H9 (cell line): Measurements from ENCODE around the gene MEF2C. TPM values are rescaled to one million over a fixed set of nuclear protein-coding genes. Genes with fewer than 3 reads are reported as not detected.

ENCODE experiments used
- DNase-seq: peaks from one replicate; pipeline ENCODE4 v3.0.0-alpha.2; 2017
- H2AFZ ChIP-seq: one replicate; pipeline ENCODE4 v1.6.1; 2013; ENCODE audit warnings: mild to moderate bottlenecking, low read length, control low read depth, moderate library complexity
- H2AK5ac ChIP-seq: 2 replicates; pipeline ENCODE4 v1.6.1; 2013; ENCODE audit warnings: low read length, control low read depth, mixed read lengths; ENCODE audit not compliant: insufficient read length
- H2BK120ac ChIP-seq: one replicate; pipeline ENCODE4 v1.6.1; 2013; ENCODE audit warnings: low read depth, mild to moderate bottlenecking, low read length, control low read depth, inconsistent platforms; ENCODE audit not compliant: poor library complexity, severe bottlenecking
- H2BK12ac ChIP-seq: 2 replicates; pipeline ENCODE4 v1.6.1; 2013; ENCODE audit warnings: low read length, control low read depth, mixed read lengths, low read depth; ENCODE audit not compliant: insufficient read length
- H2BK15ac ChIP-seq: 2 replicates; pipeline ENCODE4 v1.6.1; 2013; ENCODE audit warnings: low read depth, low read length, control low read depth
- H2BK20ac ChIP-seq: one replicate; pipeline ENCODE4 v1.6.1; 2013; ENCODE audit warnings: low read depth, mild to moderate bottlenecking, low read length, control low read depth, inconsistent platforms; ENCODE audit not compliant: poor library complexity, severe bottlenecking
- H2BK5ac ChIP-seq: 2 replicates; pipeline ENCODE4 v1.6.1; 2013; ENCODE audit warnings: low read length, control low read depth, mixed read lengths; ENCODE audit not compliant: insufficient read length
- H3K14ac ChIP-seq: 2 replicates; pipeline ENCODE4 v1.6.1; 2013; ENCODE audit warnings: low read length, control low read depth; ENCODE audit not compliant: insufficient read depth
- H3K18ac ChIP-seq: 2 replicates; pipeline ENCODE4 v1.6.1; 2013; ENCODE audit warnings: low read depth, mild to moderate bottlenecking, mixed read lengths, low read length, control low read depth; ENCODE audit not compliant: insufficient read length
- H3K23ac ChIP-seq: 2 replicates; pipeline ENCODE4 v1.6.1; 2013; ENCODE audit warnings: low read length, control low read depth, mixed read lengths, low read depth; ENCODE audit not compliant: insufficient read length
- H3K23me2 ChIP-seq: 2 replicates; pipeline ENCODE4 v1.6.1; 2013; ENCODE audit warnings: low read depth, mild to moderate bottlenecking, mixed read lengths, low read length, control low read depth; ENCODE audit not compliant: insufficient read length, poor library complexity, severe bottlenecking
- H3K27ac ChIP-seq: 2 replicates; pipeline ENCODE4 v1.5.1; 2013; ENCODE audit warnings: low read length, control low read depth, mixed read lengths, low read depth; ENCODE audit not compliant: insufficient read length
- H3K27me3 ChIP-seq: 2 replicates; pipeline ENCODE4 v1.6.1; 2013; ENCODE audit warnings: low read length, control low read depth, inconsistent platforms; ENCODE audit not compliant: insufficient read depth
- H3K4ac ChIP-seq: 2 replicates; pipeline ENCODE4 v1.6.1; 2013; ENCODE audit warnings: low read depth, mild to moderate bottlenecking, control low read depth, inconsistent platforms, low read length, moderate library complexity
- H3K4me1 ChIP-seq: 2 replicates; pipeline ENCODE4 v1.6.1; 2013; ENCODE audit warnings: low read length, control low read depth, inconsistent platforms; ENCODE audit not compliant: insufficient read depth
- H3K4me2 ChIP-seq: 2 replicates; pipeline ENCODE4 v1.6.1; 2013; ENCODE audit warnings: low read length, control low read depth, mixed read lengths; ENCODE audit not compliant: insufficient read length, insufficient read depth
- H3K56ac ChIP-seq: 2 replicates; pipeline ENCODE4 v1.6.1; 2013; ENCODE audit warnings: low read depth, mild to moderate bottlenecking, mixed read lengths, low read length, control low read depth; ENCODE audit not compliant: insufficient read length
- H3K79me1 ChIP-seq: 2 replicates; pipeline ENCODE4 v1.6.1; 2013; ENCODE audit warnings: low read depth, mild to moderate bottlenecking, moderate library complexity, low read length, control low read depth, inconsistent platforms; ENCODE audit not compliant: insufficient read depth, poor library complexity, severe bottlenecking
- H3K79me2 ChIP-seq: 2 replicates; pipeline ENCODE4 v1.6.1; 2013; ENCODE audit warnings: low read length, control low read depth, inconsistent platforms; ENCODE audit not compliant: insufficient read depth
- H3K9ac ChIP-seq: 2 replicates; pipeline ENCODE4 v1.6.1; 2013; ENCODE audit warnings: low read length, control low read depth, mixed read lengths; ENCODE audit not compliant: insufficient read length; ENCODE audit errors: extremely low read depth
- H3K9me3 ChIP-seq: one replicate; pipeline ENCODE4 v1.6.1; 2013; ENCODE audit warnings: low read depth, low read length, inconsistent platforms; ENCODE audit not compliant: control insufficient read depth
- H3T11ph ChIP-seq: one replicate; pipeline ENCODE4 v1.6.1; 2013; ENCODE audit warnings: mild to moderate bottlenecking, low read length, control low read depth, inconsistent platforms
- H4K20me1 ChIP-seq: one replicate; pipeline ENCODE4 v1.6.1; 2013; ENCODE audit not compliant: control insufficient read depth, insufficient read length, insufficient read depth
- H4K5ac ChIP-seq: 2 replicates; pipeline ENCODE4 v1.6.1; 2013; ENCODE audit warnings: low read depth, mild to moderate bottlenecking, mixed read lengths, low read length, control low read depth; ENCODE audit not compliant: insufficient read length
- H4K8ac ChIP-seq: replicated peaks from 2 replicates; pipeline ENCODE4 v1.6.1; 2013; ENCODE audit warnings: low read length, control low read depth, mixed read lengths, low read depth; ENCODE audit not compliant: insufficient read length
- H4K91ac ChIP-seq: 2 replicates; pipeline ENCODE4 v1.6.1; 2013; ENCODE audit warnings: low read depth, mild to moderate bottlenecking, moderate library complexity, mixed read lengths, low read length, control low read depth; ENCODE audit not compliant: insufficient read length
- H3K27ac Mint-ChIP-seq, 3 experiments: 2 replicates in 2 of 3; 3 replicates in 1 of 3; pipeline ENCODE4 v1.8.0; 2020 to 2021; ENCODE audit warnings: mixed read lengths in 3 of 3, mild to moderate bottlenecking in 1 of 3, moderate library complexity in 1 of 3
- H3K27me3 Mint-ChIP-seq: 2 replicates; pipeline ENCODE4 v1.8.0; 2021; ENCODE audit warnings: low read depth, mild to moderate bottlenecking, moderate library complexity, mixed read lengths
- H3K36me3 Mint-ChIP-seq, 3 experiments: 2 replicates in 2 of 3; 3 replicates in 1 of 3; pipeline ENCODE4 v1.8.0; 2020 to 2021; ENCODE audit warnings: low read depth in 3 of 3, mixed read lengths in 3 of 3; ENCODE audit not compliant: insufficient read depth in 1 of 3
- H3K4me1 Mint-ChIP-seq, 2 experiments: 2 replicates each; pipeline ENCODE4 v1.8.0; 2020; ENCODE audit warnings: mixed read lengths in 2 of 2
- H3K4me3 Mint-ChIP-seq, 2 experiments: 2 replicates in 1 of 2; 3 replicates in 1 of 2; pipeline ENCODE4 v1.8.0; 2020 to 2021; ENCODE audit warnings: mild to moderate bottlenecking in 2 of 2, mixed read lengths in 2 of 2, moderate library complexity in 1 of 2
- H3K9me3 Mint-ChIP-seq, 2 experiments: 2 replicates in 1 of 2; 3 replicates in 1 of 2; pipeline ENCODE4 v1.8.0; 2020; ENCODE audit warnings: mild to moderate bottlenecking in 2 of 2, mixed read lengths in 2 of 2, moderate library complexity in 1 of 2
- WGBS: extraction: QIAGEN DNeasy Blood & Tissue Kit; methylation state at CpG from one replicate; pipeline ENCODE4 v1.1.7; 2013; ENCODE audit warnings: missing lambda C conversion rate, low lambda C conversion rate, mixed read lengths; ENCODE audit not compliant: insufficient read length; ENCODE audit errors: extremely low coverage; 5-methylcytosine and 5-hydroxymethylcytosine counted together
- total RNA-seq: library from RNA; stranded (reverse); gene quantifications from 2 replicates; pipeline ENCODE4 v1.2.1, GENCODE V29; 2021
- TF ChIP-seq, protein P1 (sequence below): fragments of 200-600 bp; sonication (generic); conservative IDR thresholded peaks from 3 replicates; pipeline ENCODE4 v1.8.0; 2021; ENCODE audit warnings: antibody characterized with exemption, mild to moderate bottlenecking

Gene MEF2C
- total RNA-seq, 1 experiment from 2014 or later = 0.11 TPM

DNA sequence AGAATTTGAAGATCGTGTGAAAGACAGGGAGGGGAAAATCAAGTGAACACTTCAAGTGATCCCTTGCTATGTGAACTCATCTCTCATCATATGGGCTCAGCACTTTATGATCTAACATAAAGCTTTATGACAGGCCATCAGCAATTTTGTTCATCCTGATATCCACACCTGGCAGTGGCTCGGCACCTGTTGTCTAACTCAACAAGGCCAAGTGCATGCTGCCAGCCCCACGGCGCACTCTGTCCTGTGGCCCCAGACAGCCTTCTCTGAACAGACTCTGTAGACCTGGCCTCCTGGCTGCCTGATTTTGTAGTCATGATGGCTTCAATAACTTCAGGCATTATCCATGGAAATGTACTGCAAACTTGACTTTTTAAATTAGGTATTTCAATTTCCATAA lies 106.3 kb downstream of the MEF2C start:
- TF ChIP-seq, protein P1, sequence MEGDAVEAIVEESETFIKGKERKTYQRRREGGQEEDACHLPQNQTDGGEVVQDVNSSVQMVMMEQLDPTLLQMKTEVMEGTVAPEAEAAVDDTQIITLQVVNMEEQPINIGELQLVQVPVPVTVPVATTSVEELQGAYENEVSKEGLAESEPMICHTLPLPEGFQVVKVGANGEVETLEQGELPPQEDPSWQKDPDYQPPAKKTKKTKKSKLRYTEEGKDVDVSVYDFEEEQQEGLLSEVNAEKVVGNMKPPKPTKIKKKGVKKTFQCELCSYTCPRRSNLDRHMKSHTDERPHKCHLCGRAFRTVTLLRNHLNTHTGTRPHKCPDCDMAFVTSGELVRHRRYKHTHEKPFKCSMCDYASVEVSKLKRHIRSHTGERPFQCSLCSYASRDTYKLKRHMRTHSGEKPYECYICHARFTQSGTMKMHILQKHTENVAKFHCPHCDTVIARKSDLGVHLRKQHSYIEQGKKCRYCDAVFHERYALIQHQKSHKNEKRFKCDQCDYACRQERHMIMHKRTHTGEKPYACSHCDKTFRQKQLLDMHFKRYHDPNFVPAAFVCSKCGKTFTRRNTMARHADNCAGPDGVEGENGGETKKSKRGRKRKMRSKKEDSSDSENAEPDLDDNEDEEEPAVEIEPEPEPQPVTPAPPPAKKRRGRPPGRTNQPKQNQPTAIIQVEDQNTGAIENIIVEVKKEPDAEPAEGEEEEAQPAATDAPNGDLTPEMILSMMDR = no peak
- Histone ChIP-seq H4K20me1 (no peaks in the 10 kb centered on the region), H3K79me2 (no peaks in the 10 kb centered on the region), H3K14ac (no peak overlapping the region), H2AFZ (no peak overlapping the region), H3K23ac (no peak overlapping the region), H2BK20ac (no peak overlapping the region), H3K27me3 (no peaks in the 10 kb centered on the region), H2BK120ac (peak overlapping the region; percentile 61), H3K9me3 (no peaks in the 10 kb centered on the region), H4K91ac (no peak overlapping the region), H2BK15ac (no peak overlapping the region), H2BK12ac (no peak overlapping the region), H2AK5ac (no peak overlapping the region), H4K5ac (no peak overlapping the region), H3K4me1 (no peaks in the 10 kb centered on the region), H4K8ac (no peak overlapping the region), H3K18ac (no peak overlapping the region), H3K4ac (no peak overlapping the region), H3K27ac (no peak overlapping the region), H3K23me2 (no peaks in the 10 kb centered on the region), H3K56ac (no peak overlapping the region), H2BK5ac (no peak overlapping the region), H3K4me2 (no peak overlapping the region), H3K9ac (no peak overlapping the region), H3K79me1 (no peaks in the 10 kb centered on the region), H3T11ph (no peak overlapping the region)
- H3K4me1 Mint-ChIP-seq = peaks cover 0 to 7% of the 10 kb centered on the region in 2 experiments; a peak in 2 of 4 replicates
- no peaks in the 10 kb centered on the region for H3K36me3 Mint-ChIP-seq
- no peak overlapping the region for H3K4me3 Mint-ChIP-seq
- H3K27me3 Mint-ChIP-seq = no peaks in the 10 kb centered on the region
- DNase-seq = no peak
- WGBS = 100% methylated on average over 1 of the region's 4 CpGs
- no peak overlapping the region for H3K27ac Mint-ChIP-seq
- no peaks in the 10 kb centered on the region for H3K9me3 Mint-ChIP-seq
